HL-60 (cell line): Measurements from ENCODE around the gene GADD45B.

Experiments used
- DNase-seq, 2 experiments: peaks; one replicate each; pipeline ENCODE4 v3.0.0-alpha.2; 2010 to 2020; ENCODE audit warnings: low read depth in 1 of 2, low spot score in 1 of 2
- H3K27ac ChIP-seq: fragments of 250-450 bp; sonication (Bioruptor Pico); replicated peaks from 2 replicates; pipeline ENCODE4 v1.5.1; 2020; ENCODE audit warnings: mild to moderate bottlenecking, moderate library complexity
- H3K27me3 ChIP-seq: fragments of 250-450 bp; sonication (Bioruptor Pico); 2 replicates; pipeline ENCODE4 v1.5.1; 2021; ENCODE audit warnings: mild to moderate bottlenecking, moderate library complexity; ENCODE audit not compliant: insufficient read depth, poor library complexity, severe bottlenecking
- H3K4me3 ChIP-seq: replicated peaks from 2 replicates; pipeline ENCODE4 v1.5.1; 2011; ENCODE audit warnings: mild to moderate bottlenecking, control low read depth, low read length; ENCODE audit not compliant: insufficient read depth
- GABPA ChIP-seq: IDR thresholded peaks from 2 replicates; pipeline ENCODE4 v1.6.1; 2012; ENCODE audit warnings: low read depth
- POLR2AphosphoS5 ChIP-seq: IDR thresholded peaks from 2 replicates; pipeline ENCODE4 v1.6.1; 2012; ENCODE audit warnings: low read depth
- SPI1 ChIP-seq: IDR thresholded peaks from 2 replicates; pipeline ENCODE4 v1.6.1; 2012; ENCODE audit warnings: low read depth, mild to moderate bottlenecking, borderline replicate concordance
- TF ChIP-seq, protein P1 (sequence below): IDR thresholded peaks from 2 replicates; pipeline ENCODE4 v1.6.1; 2012; ENCODE audit warnings: low read depth; ENCODE audit not compliant: insufficient replicate concordance
- TF ChIP-seq, protein P2 (sequence below): IDR thresholded peaks from one replicate; pipeline ENCODE4 v1.5.1; 2011; ENCODE audit warnings: low read length, control low read depth, inconsistent platforms; ENCODE audit not compliant: insufficient read depth

Gene GADD45B

DNA sequence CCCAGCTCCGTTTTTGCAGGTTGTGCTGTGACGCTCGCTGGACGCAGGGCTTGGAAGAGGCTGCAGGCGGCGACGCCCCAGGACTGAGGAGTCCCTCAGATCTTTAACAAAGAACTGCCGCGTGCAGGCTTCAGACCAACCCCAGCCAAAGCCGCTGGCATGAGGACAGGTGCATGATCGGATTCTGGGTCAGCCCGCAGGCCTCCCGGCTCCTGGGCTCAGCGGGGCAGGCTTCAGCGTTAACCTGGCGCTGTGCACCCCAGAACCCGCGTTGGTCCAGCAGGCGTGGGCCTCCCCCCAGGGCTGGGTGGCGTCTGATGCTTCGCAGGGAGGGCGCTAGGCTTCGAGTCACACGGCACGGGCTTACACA, 47.6 kb upstream of the GADD45B start:
- DNase-seq = no peak
- no peaks in the 10 kb centered on the region for H3K27me3 ChIP-seq
- TF ChIP-seq, protein P1, sequence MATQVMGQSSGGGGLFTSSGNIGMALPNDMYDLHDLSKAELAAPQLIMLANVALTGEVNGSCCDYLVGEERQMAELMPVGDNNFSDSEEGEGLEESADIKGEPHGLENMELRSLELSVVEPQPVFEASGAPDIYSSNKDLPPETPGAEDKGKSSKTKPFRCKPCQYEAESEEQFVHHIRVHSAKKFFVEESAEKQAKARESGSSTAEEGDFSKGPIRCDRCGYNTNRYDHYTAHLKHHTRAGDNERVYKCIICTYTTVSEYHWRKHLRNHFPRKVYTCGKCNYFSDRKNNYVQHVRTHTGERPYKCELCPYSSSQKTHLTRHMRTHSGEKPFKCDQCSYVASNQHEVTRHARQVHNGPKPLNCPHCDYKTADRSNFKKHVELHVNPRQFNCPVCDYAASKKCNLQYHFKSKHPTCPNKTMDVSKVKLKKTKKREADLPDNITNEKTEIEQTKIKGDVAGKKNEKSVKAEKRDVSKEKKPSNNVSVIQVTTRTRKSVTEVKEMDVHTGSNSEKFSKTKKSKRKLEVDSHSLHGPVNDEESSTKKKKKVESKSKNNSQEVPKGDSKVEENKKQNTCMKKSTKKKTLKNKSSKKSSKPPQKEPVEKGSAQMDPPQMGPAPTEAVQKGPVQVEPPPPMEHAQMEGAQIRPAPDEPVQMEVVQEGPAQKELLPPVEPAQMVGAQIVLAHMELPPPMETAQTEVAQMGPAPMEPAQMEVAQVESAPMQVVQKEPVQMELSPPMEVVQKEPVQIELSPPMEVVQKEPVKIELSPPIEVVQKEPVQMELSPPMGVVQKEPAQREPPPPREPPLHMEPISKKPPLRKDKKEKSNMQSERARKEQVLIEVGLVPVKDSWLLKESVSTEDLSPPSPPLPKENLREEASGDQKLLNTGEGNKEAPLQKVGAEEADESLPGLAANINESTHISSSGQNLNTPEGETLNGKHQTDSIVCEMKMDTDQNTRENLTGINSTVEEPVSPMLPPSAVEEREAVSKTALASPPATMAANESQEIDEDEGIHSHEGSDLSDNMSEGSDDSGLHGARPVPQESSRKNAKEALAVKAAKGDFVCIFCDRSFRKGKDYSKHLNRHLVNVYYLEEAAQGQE = no peak
- TF ChIP-seq POLR2AphosphoS5 (no peak), GABPA (no peak)
- H3K27ac ChIP-seq = peak overlapping the region; percentile 98
- H3K4me3 ChIP-seq = no peak overlapping the region

DNA sequence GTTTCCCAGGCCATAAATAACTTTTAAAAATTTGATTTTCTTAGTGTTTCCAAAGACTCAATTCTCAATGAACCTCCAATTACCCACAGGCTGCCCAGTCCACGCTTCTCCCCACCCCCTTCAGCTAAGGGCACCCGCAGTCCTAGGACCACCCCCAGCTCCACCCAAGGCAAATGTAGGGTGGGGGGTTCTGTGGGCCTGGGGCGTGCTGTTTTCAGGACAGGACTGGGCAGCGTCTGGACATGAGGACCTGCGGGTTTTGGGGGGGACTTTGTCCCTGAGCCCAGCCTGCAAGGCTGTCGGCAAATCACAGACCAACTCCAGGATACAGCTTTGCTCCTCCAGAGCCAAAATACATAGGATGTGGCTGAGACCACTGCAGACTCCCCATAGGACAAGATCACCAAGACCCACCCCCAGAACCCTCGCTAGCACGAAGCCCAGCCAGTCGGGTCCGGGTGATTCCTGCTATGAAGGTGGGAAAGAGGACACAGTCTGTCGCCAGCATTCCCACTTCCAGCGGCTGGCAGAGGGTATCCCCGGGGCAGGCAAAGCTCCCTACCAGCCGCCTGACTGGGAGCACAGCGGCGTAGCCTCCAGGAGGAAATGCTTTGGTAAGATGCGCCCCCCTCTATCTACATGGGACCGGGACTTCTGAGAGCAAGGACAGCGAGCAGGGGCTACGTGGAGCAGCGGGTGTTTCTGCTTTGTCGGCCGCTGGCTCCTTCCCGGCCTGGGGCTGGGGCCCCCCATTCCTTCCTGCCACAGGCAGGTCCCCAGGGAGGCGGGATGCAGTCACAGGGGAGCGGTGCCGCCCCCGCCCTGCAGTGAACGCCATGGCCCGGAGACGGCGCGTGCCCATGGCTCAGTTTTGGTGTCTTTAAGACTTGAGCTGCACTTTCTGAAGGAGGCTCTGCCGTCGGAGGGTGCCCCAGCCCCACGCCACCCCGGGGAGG, 46.9 kb upstream of the GADD45B start:
- H3K27ac ChIP-seq = no peak overlapping the region; the same call in 1 of the 2 replicates
- no peaks in the 10 kb centered on the region for H3K27me3 ChIP-seq
- no peak overlapping the region for H3K4me3 ChIP-seq
- DNase-seq = no peak
- TF ChIP-seq, protein P2, sequence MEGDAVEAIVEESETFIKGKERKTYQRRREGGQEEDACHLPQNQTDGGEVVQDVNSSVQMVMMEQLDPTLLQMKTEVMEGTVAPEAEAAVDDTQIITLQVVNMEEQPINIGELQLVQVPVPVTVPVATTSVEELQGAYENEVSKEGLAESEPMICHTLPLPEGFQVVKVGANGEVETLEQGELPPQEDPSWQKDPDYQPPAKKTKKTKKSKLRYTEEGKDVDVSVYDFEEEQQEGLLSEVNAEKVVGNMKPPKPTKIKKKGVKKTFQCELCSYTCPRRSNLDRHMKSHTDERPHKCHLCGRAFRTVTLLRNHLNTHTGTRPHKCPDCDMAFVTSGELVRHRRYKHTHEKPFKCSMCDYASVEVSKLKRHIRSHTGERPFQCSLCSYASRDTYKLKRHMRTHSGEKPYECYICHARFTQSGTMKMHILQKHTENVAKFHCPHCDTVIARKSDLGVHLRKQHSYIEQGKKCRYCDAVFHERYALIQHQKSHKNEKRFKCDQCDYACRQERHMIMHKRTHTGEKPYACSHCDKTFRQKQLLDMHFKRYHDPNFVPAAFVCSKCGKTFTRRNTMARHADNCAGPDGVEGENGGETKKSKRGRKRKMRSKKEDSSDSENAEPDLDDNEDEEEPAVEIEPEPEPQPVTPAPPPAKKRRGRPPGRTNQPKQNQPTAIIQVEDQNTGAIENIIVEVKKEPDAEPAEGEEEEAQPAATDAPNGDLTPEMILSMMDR = no peak
- TF ChIP-seq, protein P1 = no peak
- no peak for TF ChIP-seq GABPA
- no peak for TF ChIP-seq POLR2AphosphoS5
- no peak for TF ChIP-seq SPI1

DNA sequence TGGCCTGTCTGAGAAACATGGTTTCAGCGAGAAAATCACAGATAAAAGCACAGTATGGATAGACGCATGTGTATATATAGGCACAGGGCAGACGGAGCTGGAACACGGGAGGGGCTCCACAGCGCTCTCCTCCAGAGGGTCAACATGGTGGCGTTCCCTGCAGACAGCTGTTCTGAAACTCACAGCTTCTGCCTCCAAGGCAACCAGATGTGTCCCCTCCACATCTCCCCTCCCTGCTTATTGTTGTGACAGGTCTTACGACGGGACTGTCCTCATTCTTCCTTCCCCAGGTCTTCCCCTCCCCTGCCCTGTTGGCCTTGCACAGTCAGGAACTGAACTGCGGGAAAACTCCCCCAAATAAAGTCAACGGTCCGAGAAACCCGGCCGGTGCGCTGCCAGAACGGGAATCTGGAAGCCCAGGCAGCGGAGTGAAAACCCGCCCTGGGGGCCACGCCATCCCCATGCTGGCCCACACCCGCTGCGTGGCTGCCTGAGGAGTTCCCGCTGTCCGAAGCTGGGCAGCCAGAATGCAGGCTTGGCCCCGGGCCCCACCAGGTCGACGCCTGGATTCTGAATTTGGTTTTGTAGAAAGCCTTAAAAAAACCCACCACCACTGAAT, 45.9 kb upstream of the GADD45B start:
- H3K27me3 ChIP-seq = no peaks in the 10 kb centered on the region
- TF ChIP-seq SPI1 = no peak
- TF ChIP-seq, protein P2 = no peak
- DNase-seq = no peak
- H3K4me3 ChIP-seq = no peak overlapping the region
- H3K27ac ChIP-seq = no peak overlapping the region

DNA sequence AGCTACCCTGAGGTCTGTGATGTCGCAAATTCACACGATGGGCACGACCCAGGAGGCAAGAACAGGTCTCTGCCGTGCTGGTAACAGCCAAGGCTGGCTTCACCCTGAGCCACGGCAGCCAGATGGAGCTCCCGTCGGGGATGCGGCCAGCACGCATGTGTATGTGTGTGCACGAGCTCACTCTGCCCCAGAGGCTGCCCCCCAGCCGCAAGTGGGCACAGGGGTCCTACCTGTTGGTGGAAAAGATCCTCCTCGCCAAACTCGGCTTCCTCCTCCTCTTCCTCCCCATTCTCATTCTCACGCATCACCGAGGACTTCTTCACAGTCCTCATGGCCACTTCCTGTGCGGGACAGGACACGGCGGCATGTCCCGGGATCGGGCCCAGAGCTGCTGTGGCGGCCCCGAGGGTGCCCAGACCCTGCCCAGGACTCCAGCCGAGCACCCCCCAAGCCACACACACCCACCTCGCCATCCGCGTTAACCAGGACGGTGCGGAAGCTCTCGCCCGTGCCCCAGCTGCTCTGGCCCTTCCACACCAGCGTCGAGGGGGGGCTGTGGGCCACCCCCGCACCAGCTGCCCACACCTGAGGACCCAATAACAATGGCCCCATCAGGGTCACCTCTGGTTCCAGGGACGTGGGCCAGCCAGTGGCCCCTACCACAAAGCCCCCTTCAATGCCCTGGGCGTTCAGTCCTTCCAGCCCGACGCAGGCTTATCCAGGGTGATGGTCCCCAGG, 44.4 kb upstream of the GADD45B start:
- H3K4me3 ChIP-seq = no peak overlapping the region
- no peak for DNase-seq
- no peaks in the 10 kb centered on the region for H3K27me3 ChIP-seq
- TF ChIP-seq, protein P2 = no peak
- TF ChIP-seq, protein P1 = no peak
- TF ChIP-seq SPI1 (no peak), GABPA (no peak)
- no peak overlapping the region for H3K27ac ChIP-seq
